PFSK-1 (cell line): Measurements from ENCODE around the gene GPLD1.

ENCODE experiments used
- POLR2AphosphoS5 ChIP-seq: IDR thresholded peaks from 2 replicates; pipeline ENCODE4 v1.6.1; 2012; ENCODE audit warnings: low read depth, mild to moderate bottlenecking, control low read depth, low read length, moderate library complexity
- TAF1 ChIP-seq: IDR thresholded peaks from 2 replicates; pipeline ENCODE4 v1.6.1; 2012; ENCODE audit warnings: low read length, control low read depth, borderline replicate concordance; ENCODE audit not compliant: insufficient read depth
- TF ChIP-seq, protein P1 (sequence below), 2 experiments: IDR thresholded peaks; 2 replicates each; pipeline versions ENCODE4 v1.6.1 to v1.8.0; 2011 to 2012; ENCODE audit warnings: low read depth in 2 of 2, low read length in 2 of 2, control low read depth in 1 of 2, inconsistent platforms in 1 of 2, mild to moderate bottlenecking in 1 of 2, moderate library complexity in 1 of 2; ENCODE audit not compliant: insufficient read depth in 1 of 2

DNA sequence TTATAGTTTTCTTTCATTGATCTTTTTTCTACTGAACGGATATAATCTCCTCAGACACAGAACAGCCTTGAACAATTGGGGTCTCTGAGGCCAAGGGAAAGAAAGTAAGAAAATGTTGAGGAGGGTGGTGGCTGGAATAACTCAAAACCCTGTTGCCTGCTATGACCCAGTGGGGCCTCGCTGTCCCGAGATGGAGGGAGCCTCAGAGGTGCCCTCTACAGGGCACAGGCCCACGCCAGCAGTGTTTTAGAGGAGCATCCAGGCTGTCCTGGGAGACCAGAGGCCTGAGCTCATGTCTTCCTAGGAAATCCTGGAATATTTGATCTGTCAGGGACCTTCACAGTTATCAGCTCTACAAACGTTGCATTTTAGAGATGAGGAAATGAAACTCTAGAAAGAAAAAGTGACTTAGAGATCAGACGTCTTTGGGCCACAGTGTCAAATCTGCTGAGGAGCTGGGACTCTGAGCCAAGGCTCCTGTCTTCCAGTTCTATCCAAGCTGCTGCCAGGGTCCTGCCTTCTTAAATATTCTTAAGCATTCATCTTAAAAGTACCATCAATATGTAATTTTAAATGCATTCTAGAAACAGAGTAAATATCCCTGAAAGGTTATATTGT lies 31.7 kb upstream of the GPLD1 start:
- TF ChIP-seq, protein P1, sequence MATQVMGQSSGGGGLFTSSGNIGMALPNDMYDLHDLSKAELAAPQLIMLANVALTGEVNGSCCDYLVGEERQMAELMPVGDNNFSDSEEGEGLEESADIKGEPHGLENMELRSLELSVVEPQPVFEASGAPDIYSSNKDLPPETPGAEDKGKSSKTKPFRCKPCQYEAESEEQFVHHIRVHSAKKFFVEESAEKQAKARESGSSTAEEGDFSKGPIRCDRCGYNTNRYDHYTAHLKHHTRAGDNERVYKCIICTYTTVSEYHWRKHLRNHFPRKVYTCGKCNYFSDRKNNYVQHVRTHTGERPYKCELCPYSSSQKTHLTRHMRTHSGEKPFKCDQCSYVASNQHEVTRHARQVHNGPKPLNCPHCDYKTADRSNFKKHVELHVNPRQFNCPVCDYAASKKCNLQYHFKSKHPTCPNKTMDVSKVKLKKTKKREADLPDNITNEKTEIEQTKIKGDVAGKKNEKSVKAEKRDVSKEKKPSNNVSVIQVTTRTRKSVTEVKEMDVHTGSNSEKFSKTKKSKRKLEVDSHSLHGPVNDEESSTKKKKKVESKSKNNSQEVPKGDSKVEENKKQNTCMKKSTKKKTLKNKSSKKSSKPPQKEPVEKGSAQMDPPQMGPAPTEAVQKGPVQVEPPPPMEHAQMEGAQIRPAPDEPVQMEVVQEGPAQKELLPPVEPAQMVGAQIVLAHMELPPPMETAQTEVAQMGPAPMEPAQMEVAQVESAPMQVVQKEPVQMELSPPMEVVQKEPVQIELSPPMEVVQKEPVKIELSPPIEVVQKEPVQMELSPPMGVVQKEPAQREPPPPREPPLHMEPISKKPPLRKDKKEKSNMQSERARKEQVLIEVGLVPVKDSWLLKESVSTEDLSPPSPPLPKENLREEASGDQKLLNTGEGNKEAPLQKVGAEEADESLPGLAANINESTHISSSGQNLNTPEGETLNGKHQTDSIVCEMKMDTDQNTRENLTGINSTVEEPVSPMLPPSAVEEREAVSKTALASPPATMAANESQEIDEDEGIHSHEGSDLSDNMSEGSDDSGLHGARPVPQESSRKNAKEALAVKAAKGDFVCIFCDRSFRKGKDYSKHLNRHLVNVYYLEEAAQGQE (IDR thresholded peaks at IDR 0.05; ENCODE audit: insufficient read depth in 1 of 2, low read depth in 2 of 2, low read length in 2 of 2), result no peak
- TF ChIP-seq POLR2AphosphoS5, result no peak
- TF ChIP-seq TAF1, result no peak
